SK-N-SH (cell line): ENCODE data around the gene TMEM243. TPM values are rescaled to one million over a fixed set of nuclear protein-coding genes. Genes with fewer than 3 reads are reported as not detected.

Experiments used
- CTCF ChIA-PET: fragments of 300-600, 350-600 bp; formaldehyde crosslinking; extraction: SDS; loops from one replicate; lab custom pipeline; 2021; lab: Yijun Ruan, JAX
- POLR2A ChIA-PET: fragments of 350-600 bp; sonication (Branson Sonifier 250); formaldehyde crosslinking; extraction: SDS; loops from one replicate; lab custom pipeline; 2020; ENCODE audit warnings: antibody characterized with exemption, inconsistent platforms; lab: Yijun Ruan, JAX
- DNase-seq: peaks from one replicate; pipeline ENCODE4 v3.0.0; 2012
- H2AFZ ChIP-seq: fragments of 200-600 bp; sonication (generic); 2 replicates; pipeline ENCODE4 v1.8.1; 2016; ENCODE audit warnings: antibody characterized with exemption, mild to moderate bottlenecking, low read depth
- H3F3A ChIP-seq: fragments of 200-600 bp; sonication (generic); replicated peaks from 2 replicates; pipeline ENCODE3; 2016; ENCODE audit warnings: antibody characterized with exemption, mild to moderate bottlenecking; ENCODE audit not compliant: insufficient read depth
- H3K27ac ChIP-seq, 2 experiments: fragments of 200-500 bp in 1 of 2; fragments of 200-600 bp in 1 of 2; sonication (Bioruptor generic) in 1 of 2; sonication (generic), shearing (Covaris generic) in 1 of 2; 2 replicates each; pipeline versions ENCODE4 v1.5.1 to v1.6.1; 2014 to 2016; ENCODE audit warnings: low read depth in 2 of 2, inconsistent platforms in 1 of 2, low read length in 1 of 2, mild to moderate bottlenecking in 1 of 2, mixed read lengths in 1 of 2
- H3K27me3 ChIP-seq: fragments of 200-600 bp; sonication (generic), shearing (Covaris generic); 2 replicates; pipeline ENCODE4 v1.6.1; 2016; ENCODE audit warnings: mixed run types; ENCODE audit not compliant: insufficient read depth
- H3K36me3 ChIP-seq, 2 experiments: fragments of 200-500 bp in 1 of 2; fragments of 200-600 bp in 1 of 2; sonication (Bioruptor generic) in 1 of 2; sonication (generic) in 1 of 2; replicated peaks in 1 of 2; 2 replicates each; pipeline versions ENCODE3 to v1.5.1; 2014 to 2016; ENCODE audit warnings: low read length in 1 of 2, mild to moderate bottlenecking in 1 of 2; ENCODE audit not compliant: insufficient read depth in 2 of 2, control insufficient read depth in 1 of 2
- H3K4me1 ChIP-seq, 2 experiments: fragments of 200-500 bp in 1 of 2; fragments of 200-600 bp in 1 of 2; sonication (Bioruptor generic) in 1 of 2; sonication (generic), shearing (Covaris generic) in 1 of 2; 2 replicates each; pipeline versions ENCODE4 v1.5.1 to v1.6.1; 2014 to 2016; ENCODE audit warnings: low read depth in 1 of 2, low read length in 1 of 2, mixed run types in 1 of 2; ENCODE audit not compliant: insufficient read depth in 2 of 2, control insufficient read depth in 1 of 2
- H3K4me2 ChIP-seq: fragments of 200-600 bp; sonication (generic), shearing (Covaris generic); 2 replicates; pipeline ENCODE4 v1.6.1; 2017; ENCODE audit warnings: mixed run types
- H3K4me3 ChIP-seq, 2 experiments: fragments of 200-500 bp in 1 of 2; fragments of 200-600 bp in 1 of 2; sonication (Bioruptor generic) in 1 of 2; sonication (generic), shearing (Covaris generic) in 1 of 2; 2 replicates each; pipeline versions ENCODE4 v1.5.1 to v1.8.1; 2014 to 2016; ENCODE audit warnings: low read depth in 2 of 2, inconsistent platforms in 1 of 2, low read length in 1 of 2, mild to moderate bottlenecking in 1 of 2, mixed read lengths in 1 of 2, moderate library complexity in 1 of 2
- H3K79me2 ChIP-seq: fragments of 200-600 bp; sonication (generic); 2 replicates; pipeline ENCODE4 v1.8.1; 2017; ENCODE audit warnings: mild to moderate bottlenecking; ENCODE audit not compliant: insufficient read depth
- H3K9ac ChIP-seq: fragments of 200-600 bp; sonication (generic); 2 replicates; pipeline ENCODE4 v1.6.1; 2017; ENCODE audit warnings: mixed run types
- H3K9me2 ChIP-seq: fragments of 200-600 bp; sonication (generic); 2 replicates; pipeline ENCODE4 v1.6.1; 2017; ENCODE audit warnings: mixed run types
- H3K9me3 ChIP-seq: fragments of 200-600 bp; sonication (generic); 2 replicates; pipeline ENCODE4 v1.6.1; 2017; ENCODE audit warnings: mixed run types, mild to moderate bottlenecking, moderate library complexity
- H4K20me1 ChIP-seq: fragments of 200-600 bp; sonication (generic); 2 replicates; pipeline ENCODE4 v1.6.1; 2017; ENCODE audit warnings: mild to moderate bottlenecking, mixed run types; ENCODE audit not compliant: insufficient read depth
- CHD2 ChIP-seq: fragments of 150-350 bp; IDR thresholded peaks from 2 replicates; pipeline ENCODE4 v1.6.1; 2018; ENCODE audit warnings: low read length; ENCODE audit not compliant: partially characterized antibody
- FOSL2 ChIP-seq: IDR thresholded peaks from 2 replicates; pipeline ENCODE4 v1.4.0; 2012; ENCODE audit warnings: low read depth, mild to moderate bottlenecking, moderate library complexity, borderline replicate concordance
- FOXJ3 ChIP-seq: sonication (generic); formaldehyde crosslinking; IDR thresholded peaks from 2 replicates; pipeline ENCODE4 v1.5.1; 2020; ENCODE audit warnings: mild to moderate bottlenecking, missing genetic modification reagents
- FOXM1 ChIP-seq: IDR thresholded peaks from 2 replicates; pipeline ENCODE4 v1.4.0; 2012; ENCODE audit warnings: low read depth, mild to moderate bottlenecking
- JUND ChIP-seq: IDR thresholded peaks from 2 replicates; pipeline ENCODE4 v1.4.0; 2012
- MEF2A ChIP-seq: IDR thresholded peaks from 2 replicates; pipeline ENCODE4 v1.4.0; 2012; ENCODE audit warnings: low read depth, borderline replicate concordance
- MXI1 ChIP-seq: IDR thresholded peaks from 2 replicates; pipeline ENCODE4 v1.6.1; 2012; ENCODE audit warnings: mild to moderate bottlenecking, low read depth, low read length, improper control_type of control experiment
- RAD21 ChIP-seq: IDR thresholded peaks from 2 replicates; pipeline ENCODE4 v1.6.1; 2012; ENCODE audit warnings: mild to moderate bottlenecking, low read length
- RFX5 ChIP-seq: IDR thresholded peaks from 2 replicates; pipeline ENCODE4 v1.6.1; 2012; ENCODE audit warnings: mild to moderate bottlenecking, improper control_type of control experiment, low read length
- RXRA ChIP-seq: IDR thresholded peaks from 2 replicates; pipeline ENCODE4 v1.4.0; 2012; ENCODE audit warnings: low read depth, mild to moderate bottlenecking, borderline replicate concordance
- SIN3A ChIP-seq: IDR thresholded peaks from 2 replicates; pipeline ENCODE4 v1.6.1; 2012; ENCODE audit warnings: low read depth, mild to moderate bottlenecking, low read length, moderate library complexity, borderline replicate concordance
- SMC3 ChIP-seq: IDR thresholded peaks from 2 replicates; pipeline ENCODE4 v1.6.1; 2012; ENCODE audit warnings: low read depth, low read length, improper control_type of control experiment
- TEAD4 ChIP-seq: IDR thresholded peaks from 2 replicates; pipeline ENCODE4 v1.4.0; 2012; ENCODE audit warnings: mild to moderate bottlenecking, borderline replicate concordance; ENCODE audit not compliant: insufficient read depth
- WGBS: methylation state at CpG from one replicate; pipeline ENCODE4 v1.1.6; 2017; ENCODE audit warnings: low lambda C conversion rate; 5-methylcytosine and 5-hydroxymethylcytosine counted together
- polyA plus RNA-seq, 3 experiments: library from polyadenylated mRNA; depleted of rRNA; stranded (reverse); fragments of >200 nt; gene quantifications; 2 replicates each; pipeline ENCODE4 v1.2.3, GENCODE V29; 2012
- TF ChIP-seq, protein P1 (sequence below): fragments of 150-350 bp; IDR thresholded peaks from 2 replicates; pipeline ENCODE4 v1.6.1; 2016; ENCODE audit warnings: mild to moderate bottlenecking, low read depth, low read length
- TF ChIP-seq, protein P2 (sequence below): IDR thresholded peaks from 2 replicates; pipeline ENCODE4 v1.4.0; 2012; ENCODE audit warnings: low read depth, borderline replicate concordance
- TF ChIP-seq, protein P3 (sequence below): fragments of 200-600 bp; sonication (generic); IDR thresholded peaks from 2 replicates; pipeline ENCODE4 v1.6.1; 2017; ENCODE audit warnings: antibody characterized with exemption, mild to moderate bottlenecking, moderate library complexity
- TF ChIP-seq, protein P4 (sequence below): fragments of 150-350 bp; IDR thresholded peaks from 2 replicates; pipeline ENCODE4 v1.6.1; 2017; ENCODE audit warnings: antibody characterized with exemption, low read length, low read depth, borderline replicate concordance
- TF ChIP-seq, protein P5 (sequence below): IDR thresholded peaks from 2 replicates; pipeline ENCODE4; 2012
- TF ChIP-seq, protein P6 (sequence below): IDR thresholded peaks from 2 replicates; pipeline ENCODE4 v1.6.1; 2012; ENCODE audit warnings: mild to moderate bottlenecking, low read depth, low read length, moderate library complexity
- TF ChIP-seq, protein P7 (sequence below): IDR thresholded peaks from 2 replicates; pipeline ENCODE4 v1.4.0; 2012; ENCODE audit warnings: low read depth

The TMEM243 gene
- polyA plus RNA-seq, 1 of the 3 experiments (the other 2 are of a cell fraction) = 31.1 TPM

DNA sequence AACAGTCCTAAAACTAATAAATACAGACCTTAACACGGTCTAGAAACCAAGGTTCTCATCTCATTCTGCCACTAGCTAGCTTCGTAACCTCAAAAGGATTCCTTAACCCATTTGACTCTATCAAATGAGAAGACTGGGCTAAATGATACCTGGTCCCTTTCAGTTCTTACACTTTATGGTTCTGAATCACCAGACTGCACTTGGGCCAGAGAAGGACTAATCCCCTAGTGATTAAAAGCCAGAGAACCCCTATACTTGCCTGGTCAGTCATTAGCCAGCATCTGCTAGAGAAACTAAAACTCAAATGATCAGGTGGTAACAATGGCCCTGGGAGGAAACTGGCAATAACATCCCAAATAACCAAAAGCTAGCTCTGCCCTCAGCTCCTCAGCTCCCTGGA lies 16.8 kb downstream of the TMEM243 start:
- 98% methylated on average over 2 of the region's 2 CpGs for WGBS
- peaks cover 49 to 54% of the 10 kb centered on the region in 2 experiments for H3K36me3 ChIP-seq
- peaks cover 10% of the 10 kb centered on the region; the same call in 1 of the 2 replicates for H4K20me1 ChIP-seq
- no peaks in the 10 kb centered on the region; a peak in 2 of 4 replicates for H3K4me1 ChIP-seq
- H3K9me3 ChIP-seq = peaks cover 6% of the 10 kb centered on the region; the same call in 1 of the 2 replicates
- ChIA-PET POLR2A (interaction anchor here (1.5 kb wide), 1 partner anchor 17 kb away, joined by 5 read pairs; the partner anchor contains the start of gene TMEM243), CTCF (interaction anchor here (1.2 kb wide), 1 partner anchor 15 kb away, joined by 3 read pairs; no protein-coding TSS in a partner anchor)
- TF ChIP-seq MXI1 = no peak
- no peak for TF ChIP-seq MEF2A
- TF ChIP-seq RAD21 = no peak
- TF ChIP-seq, protein P1, sequence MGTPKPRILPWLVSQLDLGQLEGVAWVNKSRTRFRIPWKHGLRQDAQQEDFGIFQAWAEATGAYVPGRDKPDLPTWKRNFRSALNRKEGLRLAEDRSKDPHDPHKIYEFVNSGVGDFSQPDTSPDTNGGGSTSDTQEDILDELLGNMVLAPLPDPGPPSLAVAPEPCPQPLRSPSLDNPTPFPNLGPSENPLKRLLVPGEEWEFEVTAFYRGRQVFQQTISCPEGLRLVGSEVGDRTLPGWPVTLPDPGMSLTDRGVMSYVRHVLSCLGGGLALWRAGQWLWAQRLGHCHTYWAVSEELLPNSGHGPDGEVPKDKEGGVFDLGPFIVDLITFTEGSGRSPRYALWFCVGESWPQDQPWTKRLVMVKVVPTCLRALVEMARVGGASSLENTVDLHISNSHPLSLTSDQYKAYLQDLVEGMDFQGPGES = no peak
- TF ChIP-seq, protein P2, sequence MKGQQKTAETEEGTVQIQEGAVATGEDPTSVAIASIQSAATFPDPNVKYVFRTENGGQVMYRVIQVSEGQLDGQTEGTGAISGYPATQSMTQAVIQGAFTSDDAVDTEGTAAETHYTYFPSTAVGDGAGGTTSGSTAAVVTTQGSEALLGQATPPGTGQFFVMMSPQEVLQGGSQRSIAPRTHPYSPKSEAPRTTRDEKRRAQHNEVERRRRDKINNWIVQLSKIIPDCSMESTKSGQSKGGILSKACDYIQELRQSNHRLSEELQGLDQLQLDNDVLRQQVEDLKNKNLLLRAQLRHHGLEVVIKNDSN = no peak
- TF ChIP-seq, protein P3, sequence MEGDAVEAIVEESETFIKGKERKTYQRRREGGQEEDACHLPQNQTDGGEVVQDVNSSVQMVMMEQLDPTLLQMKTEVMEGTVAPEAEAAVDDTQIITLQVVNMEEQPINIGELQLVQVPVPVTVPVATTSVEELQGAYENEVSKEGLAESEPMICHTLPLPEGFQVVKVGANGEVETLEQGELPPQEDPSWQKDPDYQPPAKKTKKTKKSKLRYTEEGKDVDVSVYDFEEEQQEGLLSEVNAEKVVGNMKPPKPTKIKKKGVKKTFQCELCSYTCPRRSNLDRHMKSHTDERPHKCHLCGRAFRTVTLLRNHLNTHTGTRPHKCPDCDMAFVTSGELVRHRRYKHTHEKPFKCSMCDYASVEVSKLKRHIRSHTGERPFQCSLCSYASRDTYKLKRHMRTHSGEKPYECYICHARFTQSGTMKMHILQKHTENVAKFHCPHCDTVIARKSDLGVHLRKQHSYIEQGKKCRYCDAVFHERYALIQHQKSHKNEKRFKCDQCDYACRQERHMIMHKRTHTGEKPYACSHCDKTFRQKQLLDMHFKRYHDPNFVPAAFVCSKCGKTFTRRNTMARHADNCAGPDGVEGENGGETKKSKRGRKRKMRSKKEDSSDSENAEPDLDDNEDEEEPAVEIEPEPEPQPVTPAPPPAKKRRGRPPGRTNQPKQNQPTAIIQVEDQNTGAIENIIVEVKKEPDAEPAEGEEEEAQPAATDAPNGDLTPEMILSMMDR = no peak
- TF ChIP-seq FOSL2 = no peak
- no peak for TF ChIP-seq RFX5
- no peak for TF ChIP-seq FOXM1
- TF ChIP-seq, protein P4, sequence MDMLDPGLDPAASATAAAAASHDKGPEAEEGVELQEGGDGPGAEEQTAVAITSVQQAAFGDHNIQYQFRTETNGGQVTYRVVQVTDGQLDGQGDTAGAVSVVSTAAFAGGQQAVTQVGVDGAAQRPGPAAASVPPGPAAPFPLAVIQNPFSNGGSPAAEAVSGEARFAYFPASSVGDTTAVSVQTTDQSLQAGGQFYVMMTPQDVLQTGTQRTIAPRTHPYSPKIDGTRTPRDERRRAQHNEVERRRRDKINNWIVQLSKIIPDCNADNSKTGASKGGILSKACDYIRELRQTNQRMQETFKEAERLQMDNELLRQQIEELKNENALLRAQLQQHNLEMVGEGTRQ = no peak
- no peak for TF ChIP-seq JUND
- TF ChIP-seq, protein P5, sequence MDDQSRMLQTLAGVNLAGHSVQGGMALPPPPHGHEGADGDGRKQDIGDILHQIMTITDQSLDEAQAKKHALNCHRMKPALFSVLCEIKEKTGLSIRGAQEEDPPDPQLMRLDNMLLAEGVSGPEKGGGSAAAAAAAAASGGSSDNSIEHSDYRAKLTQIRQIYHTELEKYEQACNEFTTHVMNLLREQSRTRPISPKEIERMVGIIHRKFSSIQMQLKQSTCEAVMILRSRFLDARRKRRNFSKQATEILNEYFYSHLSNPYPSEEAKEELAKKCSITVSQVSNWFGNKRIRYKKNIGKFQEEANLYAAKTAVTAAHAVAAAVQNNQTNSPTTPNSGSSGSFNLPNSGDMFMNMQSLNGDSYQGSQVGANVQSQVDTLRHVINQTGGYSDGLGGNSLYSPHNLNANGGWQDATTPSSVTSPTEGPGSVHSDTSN = no peak
- no peak for TF ChIP-seq SMC3
- TF ChIP-seq CHD2 = no peak
- TF ChIP-seq, protein P6, sequence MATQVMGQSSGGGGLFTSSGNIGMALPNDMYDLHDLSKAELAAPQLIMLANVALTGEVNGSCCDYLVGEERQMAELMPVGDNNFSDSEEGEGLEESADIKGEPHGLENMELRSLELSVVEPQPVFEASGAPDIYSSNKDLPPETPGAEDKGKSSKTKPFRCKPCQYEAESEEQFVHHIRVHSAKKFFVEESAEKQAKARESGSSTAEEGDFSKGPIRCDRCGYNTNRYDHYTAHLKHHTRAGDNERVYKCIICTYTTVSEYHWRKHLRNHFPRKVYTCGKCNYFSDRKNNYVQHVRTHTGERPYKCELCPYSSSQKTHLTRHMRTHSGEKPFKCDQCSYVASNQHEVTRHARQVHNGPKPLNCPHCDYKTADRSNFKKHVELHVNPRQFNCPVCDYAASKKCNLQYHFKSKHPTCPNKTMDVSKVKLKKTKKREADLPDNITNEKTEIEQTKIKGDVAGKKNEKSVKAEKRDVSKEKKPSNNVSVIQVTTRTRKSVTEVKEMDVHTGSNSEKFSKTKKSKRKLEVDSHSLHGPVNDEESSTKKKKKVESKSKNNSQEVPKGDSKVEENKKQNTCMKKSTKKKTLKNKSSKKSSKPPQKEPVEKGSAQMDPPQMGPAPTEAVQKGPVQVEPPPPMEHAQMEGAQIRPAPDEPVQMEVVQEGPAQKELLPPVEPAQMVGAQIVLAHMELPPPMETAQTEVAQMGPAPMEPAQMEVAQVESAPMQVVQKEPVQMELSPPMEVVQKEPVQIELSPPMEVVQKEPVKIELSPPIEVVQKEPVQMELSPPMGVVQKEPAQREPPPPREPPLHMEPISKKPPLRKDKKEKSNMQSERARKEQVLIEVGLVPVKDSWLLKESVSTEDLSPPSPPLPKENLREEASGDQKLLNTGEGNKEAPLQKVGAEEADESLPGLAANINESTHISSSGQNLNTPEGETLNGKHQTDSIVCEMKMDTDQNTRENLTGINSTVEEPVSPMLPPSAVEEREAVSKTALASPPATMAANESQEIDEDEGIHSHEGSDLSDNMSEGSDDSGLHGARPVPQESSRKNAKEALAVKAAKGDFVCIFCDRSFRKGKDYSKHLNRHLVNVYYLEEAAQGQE = no peak
- no peak for TF ChIP-seq TEAD4
- TF ChIP-seq RXRA = no peak
- TF ChIP-seq, protein P7, sequence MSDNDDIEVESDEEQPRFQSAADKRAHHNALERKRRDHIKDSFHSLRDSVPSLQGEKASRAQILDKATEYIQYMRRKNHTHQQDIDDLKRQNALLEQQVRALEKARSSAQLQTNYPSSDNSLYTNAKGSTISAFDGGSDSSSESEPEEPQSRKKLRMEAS = no peak
- TF ChIP-seq SIN3A = no peak
- no peak for TF ChIP-seq FOXJ3 (CRISPR knock-in tag)
- H2AFZ ChIP-seq = no peak overlapping the region
- no peak overlapping the region for H3K4me3 ChIP-seq
- no peaks in the 10 kb centered on the region for H3K9me2 ChIP-seq
- DNase-seq = no peak
- H3K9ac ChIP-seq = no peak overlapping the region
- H3K79me2 ChIP-seq = peaks cover 70% of the 10 kb centered on the region
- no peaks in the 10 kb centered on the region for H3K27me3 ChIP-seq
- H3K27ac ChIP-seq = no peak overlapping the region
- H3K4me2 ChIP-seq = no peak overlapping the region
- peaks cover 23% of the 10 kb centered on the region for H3F3A ChIP-seq
